IPS-NIHi7 (cell line): ENCODE measurements around the gene LYRM4.
A peak's percentile ranks its signal among the peaks of the same experiment; 100 is the strongest.

ENCODE experiments used
- DNase-seq: peaks from one replicate; pipeline ENCODE4 v3.0.0; 2012; ENCODE audit warnings: mixed read lengths; ENCODE audit errors: extremely low spot score

LYRM4 gene

DNA sequence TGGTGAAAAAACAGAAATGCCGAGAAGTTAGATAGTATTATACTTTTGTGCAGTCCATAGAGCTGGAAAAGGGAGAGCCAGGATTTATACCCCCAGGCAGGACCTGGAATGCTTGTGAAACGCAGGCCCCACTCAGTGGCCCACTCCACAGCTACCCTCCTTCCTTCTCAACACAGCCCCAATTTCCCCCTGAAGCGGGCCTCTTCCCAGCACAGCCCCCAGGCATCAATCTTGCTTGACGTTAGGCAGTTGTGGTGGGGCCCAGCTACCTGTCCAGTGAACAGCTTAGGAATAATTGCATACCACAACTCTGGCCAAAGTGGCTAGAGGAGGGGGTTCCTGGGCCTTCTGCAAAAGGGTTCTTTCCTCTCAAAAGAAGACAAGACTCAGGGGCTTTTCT, 114.4 kb downstream of the LYRM4 start:
- no peak for DNase-seq

DNA sequence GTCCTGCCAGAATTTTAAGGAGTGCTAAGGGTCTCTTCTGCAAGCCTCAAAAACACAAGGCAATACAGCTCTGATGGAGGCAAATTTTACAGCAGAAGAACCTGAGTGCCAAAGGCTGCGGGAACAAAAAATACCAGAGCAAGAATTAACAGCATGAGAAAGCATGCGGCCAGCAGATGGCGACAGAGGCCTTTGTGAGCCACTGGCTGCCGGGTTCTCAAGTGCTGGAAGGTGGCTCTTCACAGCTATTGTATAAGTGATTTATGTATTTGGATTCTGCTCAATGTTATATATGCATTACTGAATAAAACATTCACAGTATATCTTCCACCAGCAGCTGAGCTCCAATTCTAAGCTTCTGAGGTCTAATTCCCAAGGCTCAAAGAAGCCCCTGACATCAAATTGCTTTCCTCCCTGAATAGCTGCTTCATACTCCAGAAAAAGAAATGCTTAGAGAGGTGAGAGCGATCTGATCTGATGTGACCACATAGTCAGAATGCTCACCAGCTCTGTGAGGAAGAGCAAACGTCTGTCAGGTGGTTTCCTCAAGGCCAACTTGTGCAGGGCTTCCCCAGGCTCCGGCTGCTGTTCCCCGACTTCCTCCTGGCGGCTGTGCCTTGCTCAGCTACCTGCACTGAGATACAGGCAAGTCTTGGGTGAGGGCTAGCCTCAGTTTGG, 117.0 kb downstream of the LYRM4 start:
- DNase-seq: peak; percentile 70

DNA sequence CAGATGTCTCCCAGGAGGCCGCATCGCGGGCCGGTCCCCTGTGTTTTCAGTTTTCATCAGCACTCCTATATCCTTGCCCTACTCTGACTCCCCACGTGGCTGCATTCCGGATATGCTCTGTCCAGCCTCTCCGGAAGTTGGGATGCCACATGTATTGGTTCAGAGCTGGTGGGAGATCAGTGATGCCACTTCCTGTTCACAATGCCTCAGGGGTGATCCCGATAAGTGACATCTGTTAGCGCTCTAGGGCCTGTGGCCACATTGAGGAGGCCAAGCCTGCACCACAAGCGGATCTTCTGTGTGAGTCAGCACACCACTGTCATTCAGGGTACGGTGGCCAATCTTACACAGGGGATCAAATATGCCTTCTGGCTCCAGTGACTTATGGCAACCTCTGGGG, 117.8 kb downstream of the LYRM4 start:
- DNase-seq: no peak

GRCh38 chr6:5142131-5142530, 118.6 kb downstream of the LYRM4 start:
- DNase-seq: no peak

DNA sequence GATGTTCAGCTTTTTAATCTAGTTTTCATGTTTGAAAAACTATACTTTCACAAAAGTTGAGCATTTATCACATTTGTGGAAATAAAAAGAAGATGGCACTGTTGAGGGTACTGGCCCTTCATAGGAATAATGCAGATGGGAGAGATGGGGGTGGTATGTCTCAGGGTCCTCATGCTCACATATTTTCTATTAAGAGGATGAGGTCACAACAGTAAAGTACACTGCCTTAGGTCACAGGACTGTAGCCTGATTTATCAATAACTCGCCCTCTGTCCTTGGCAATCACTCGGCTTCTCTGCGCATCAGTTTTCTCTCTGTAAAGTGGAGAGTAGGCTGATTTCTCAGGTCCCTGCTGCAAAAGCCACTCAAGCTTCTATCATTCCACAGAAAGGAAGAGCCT, 119.7 kb downstream of the LYRM4 start:
- DNase-seq: no peak

GRCh38 chr6:5139828-5140771, 120.7 kb downstream of the LYRM4 start:
- no peak for DNase-seq

DNA sequence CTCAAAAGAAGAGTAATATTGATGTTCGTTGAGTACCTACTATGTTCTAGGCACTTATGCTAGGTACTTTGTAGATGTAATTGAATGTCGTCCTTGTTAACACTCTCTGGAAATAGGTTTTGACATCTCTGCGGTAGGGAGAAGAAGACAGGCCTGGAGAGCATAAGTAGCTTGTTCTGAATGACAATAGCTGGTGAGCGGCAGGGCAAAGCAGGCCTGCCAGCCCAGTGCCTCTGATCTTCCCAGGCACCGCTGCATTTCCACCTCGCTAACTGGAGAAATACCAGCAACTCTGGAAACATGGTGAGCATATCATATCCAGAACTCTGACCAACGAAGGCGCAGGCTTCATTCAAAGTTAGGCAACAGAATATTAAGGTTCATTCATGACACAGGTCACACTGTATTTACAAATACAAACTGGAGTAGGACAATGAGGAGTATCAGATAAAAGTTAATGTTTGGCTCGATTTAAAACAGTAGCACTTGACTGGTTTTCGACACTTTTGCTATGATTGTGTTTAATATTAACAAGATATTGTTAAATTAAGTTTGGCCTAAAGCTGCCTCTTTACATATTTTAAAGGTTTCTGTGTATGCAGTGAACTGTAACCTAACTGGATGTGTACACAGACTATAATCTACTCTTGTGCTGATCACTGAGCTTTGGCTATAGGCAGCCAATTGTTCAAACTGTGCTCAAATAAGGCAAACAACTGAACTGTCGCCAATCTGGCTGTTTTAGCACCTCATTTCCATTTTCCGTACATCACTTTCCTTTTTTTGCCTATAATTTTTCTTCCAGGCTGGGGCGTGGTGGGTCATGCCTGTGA, 121.5 kb downstream of the LYRM4 start:
- DNase-seq: peak; percentile 54

DNA sequence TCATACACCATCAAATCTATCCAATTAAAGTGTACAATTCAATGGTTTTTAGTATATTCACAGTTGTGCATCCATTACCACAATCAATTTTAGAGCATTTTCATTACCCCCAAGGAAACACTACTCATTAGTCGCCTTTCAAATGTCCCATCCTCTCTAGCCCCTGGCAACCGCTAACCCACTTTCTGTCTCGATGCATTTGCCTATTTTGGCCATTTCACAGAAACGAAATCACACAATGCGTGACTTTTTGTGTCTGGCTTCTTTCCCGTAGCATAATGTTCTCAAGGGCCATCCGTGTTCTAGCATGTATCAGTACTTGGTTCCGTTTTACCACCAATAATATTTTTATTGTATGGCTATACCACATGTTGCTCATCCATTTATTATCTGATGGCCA, 123.9 kb downstream of the LYRM4 start:
- no peak for DNase-seq

GRCh38 chr6:5135788-5136376, 124.9 kb downstream of the LYRM4 start:
- peak; percentile 37 for DNase-seq

DNA sequence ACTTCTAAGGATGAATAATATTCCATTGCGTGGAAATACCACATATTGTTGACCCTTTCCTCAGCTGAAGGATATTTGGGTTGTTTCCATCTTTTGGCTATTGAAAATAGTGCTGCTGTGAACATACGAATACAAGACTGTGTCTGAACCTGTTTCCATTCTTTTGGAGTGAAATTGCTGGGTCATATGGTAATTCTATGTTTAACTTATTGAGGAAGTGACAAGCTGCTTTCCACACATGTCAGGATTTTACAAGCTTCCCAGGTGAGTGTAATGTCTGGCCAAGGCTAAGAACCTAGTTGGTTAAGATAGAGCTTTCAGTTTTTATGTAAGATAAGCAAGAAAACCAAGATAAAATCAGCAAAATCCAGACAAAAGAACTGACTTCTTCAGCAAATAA, 126.8 kb downstream of the LYRM4 start:
- DNase-seq: no peak

DNA sequence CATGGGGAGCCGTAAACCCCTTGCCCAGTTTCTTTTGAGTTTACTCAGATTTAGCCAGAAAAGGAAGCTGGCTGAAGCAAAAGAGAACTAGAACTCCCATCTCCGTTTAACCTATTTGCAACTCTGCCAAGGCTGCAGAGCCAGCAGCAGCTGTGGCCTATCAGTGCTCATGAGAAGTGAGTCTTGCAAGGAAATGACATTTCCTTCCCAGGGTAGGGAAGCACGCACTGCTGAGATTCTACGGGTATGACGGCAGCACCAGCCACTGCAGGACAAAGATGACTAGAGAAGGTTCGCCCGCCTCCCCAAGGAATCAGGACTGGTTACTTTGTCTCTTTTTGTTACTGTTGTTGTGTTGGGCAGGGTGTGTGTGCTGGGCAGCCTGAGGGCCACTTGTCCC, 128.0 kb downstream of the LYRM4 start:
- no peak for DNase-seq

DNA sequence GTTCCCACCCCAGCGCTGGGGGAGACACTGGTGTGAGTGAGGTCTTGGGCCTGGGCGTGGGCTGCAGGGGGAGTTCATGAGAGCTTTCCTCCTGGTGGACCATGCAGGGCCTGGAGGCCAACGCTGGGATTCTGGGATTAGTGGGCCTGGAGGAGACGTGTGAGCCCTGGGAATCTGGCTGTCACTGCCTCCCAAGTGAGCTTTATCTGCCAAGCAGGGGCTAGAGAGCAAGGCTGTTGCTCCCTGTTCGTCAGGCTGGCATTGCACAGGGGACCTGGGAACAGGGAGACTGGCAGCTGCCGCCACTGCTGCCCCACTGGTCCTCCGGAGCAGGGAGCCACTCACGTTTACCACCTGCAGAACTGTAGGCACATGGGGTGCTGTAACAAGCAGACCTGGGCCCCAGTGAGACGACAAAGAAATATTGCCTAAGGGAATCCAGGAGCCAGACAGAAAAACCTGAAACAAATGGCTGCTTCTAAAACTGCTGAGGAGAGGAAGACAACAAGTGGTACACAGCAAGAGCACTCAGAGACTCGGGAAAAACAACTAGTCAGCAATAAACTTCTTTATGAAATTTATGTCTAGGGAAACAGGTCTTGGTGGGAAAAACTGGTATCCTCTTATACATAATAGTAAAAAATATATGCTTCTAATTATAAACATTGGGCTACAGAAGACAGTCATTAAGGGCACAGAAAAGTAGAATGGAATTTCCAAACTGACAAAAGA, 130.4 kb downstream of the LYRM4 start:
- DNase-seq: no peak

- DNase-seq: no peak
Observed at GRCh38 chr6:5128351-5128750, 132.4 kb downstream of the LYRM4 start.

- DNase-seq: no peak
Observed at GRCh38 chr6:5127106-5127687, 133.6 kb downstream of the LYRM4 start.

GRCh38 chr6:5126214-5126613, 134.5 kb downstream of the LYRM4 start:
- peak; percentile 32 for DNase-seq

DNA sequence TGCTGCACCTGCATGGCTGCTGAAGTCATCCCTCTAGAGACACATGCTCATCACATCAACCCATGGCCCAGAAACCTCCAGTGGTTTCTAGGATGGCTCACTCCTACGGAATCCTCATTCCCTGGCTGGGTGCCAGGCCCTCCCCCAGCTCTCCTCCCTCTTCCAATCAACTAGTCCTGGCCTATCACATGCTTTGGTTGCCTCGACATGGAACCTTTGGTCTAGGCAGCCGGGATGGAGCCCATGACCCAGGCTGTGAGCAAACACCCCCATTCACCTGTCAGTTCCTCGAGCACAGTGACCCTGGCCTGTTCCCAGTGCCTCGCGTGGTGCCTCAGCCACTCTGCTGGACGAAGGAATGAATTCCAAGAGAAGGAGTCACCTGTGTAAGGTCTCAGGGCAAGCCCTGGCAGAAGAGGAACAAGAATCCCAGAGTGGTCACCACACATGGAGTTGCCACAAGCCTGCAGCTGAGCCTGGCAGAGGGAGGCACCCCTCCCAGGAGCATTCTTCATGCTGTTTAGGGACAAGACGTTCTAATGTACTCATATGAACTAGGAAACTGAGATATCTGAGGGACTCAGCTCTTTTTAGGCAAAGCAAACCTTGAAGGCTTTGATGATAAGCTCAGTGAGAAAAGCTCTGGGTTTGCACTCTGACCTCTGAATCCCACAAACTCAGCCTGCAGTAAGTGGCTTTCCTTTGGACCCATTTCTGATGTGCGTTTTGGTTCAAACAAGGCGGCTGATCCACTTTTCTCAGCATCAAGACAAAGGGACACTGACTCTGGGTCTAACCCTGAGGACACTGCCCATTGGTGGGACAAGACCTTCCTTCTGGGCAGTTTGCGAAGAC, 135.4 kb downstream of the LYRM4 start:
- no peak for DNase-seq

DNA sequence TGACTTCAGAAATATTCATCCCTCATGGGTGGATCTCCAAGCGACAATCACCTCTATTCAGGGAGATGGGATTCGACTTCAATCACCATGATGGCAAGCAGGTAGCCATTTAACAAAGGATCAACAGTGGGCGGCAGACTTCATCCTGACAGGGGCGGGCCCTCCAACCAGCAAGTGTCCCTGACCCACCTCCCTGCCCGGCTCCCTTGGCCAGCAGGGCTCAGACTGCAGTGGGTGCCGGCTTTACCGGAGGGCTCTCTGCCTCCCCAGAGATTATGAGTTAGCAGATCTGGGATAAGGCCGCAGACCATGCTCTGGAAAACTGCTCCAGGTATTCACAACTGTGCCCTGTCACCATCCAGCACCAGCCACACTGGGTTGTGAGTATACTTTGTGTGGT, 136.2 kb downstream of the LYRM4 start:
- no peak for DNase-seq

DNA sequence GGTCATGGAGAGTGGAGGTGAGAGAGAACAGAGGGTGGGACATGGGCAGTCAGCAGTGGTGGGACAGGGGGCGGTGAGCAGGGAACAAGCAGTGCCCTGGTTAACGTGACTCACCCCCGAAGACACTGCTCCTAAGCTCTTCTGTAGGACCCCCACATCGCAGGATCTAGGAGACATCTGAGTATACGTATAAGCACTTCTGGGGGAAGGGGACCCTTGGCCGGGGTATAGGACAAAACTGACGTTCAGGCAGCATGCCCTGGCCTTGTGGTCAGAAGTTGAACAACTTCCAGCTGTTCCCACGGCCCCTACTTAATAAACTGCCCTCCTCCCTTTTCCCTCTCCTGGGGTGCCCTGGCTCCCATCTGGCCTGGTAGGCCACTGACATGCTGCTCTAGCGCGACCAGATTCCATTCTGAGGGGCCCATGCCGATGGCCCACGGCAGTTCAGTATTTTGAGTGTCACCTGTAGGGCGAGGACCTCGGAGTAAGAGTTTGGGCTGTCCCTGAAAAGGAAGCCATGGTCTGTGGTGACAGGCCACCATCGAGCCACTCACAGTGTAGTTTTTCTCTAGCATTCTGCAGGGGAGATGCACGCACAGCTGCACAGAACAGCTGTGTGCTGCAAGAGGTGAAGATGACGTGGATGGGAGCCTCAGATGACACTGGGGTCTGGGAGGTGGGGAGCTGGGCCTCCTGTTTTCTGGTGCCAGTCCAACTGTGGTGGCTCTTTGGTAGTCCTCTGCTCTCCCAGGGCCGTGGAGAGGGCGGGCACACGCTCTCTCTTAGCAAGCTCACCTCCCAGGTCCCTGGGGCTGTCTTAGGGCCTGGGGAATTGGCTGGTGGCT, 137.2 kb downstream of the LYRM4 start:
- no peak for DNase-seq
